Liver (tissue), 9 donors: ENCODE results near the gene KLHL9. TPM values are rescaled to one million over a fixed set of nuclear protein-coding genes. Genes with fewer than 3 reads are reported as not detected.

Source experiments
- DNase-seq: peaks from one replicate; pipeline ENCODE4 v3.0.0-alpha.2; 2017; ENCODE audit warnings: low spot score
- H3K27ac ChIP-seq, 2 donors: one replicate each; pipeline ENCODE4 v1.7.0; 2013; ENCODE audit warnings: inconsistent platforms in 2 of 2, low read length in 2 of 2, control low read depth in 1 of 2, low read depth in 1 of 2, mild to moderate bottlenecking in 1 of 2
- H3K27me3 ChIP-seq, 4 donors: one replicate each; pipeline versions ENCODE4 v1.6.1 to v1.7.0; 2013; ENCODE audit warnings: low read length in 3 of 4, inconsistent platforms in 1 of 4, mild to moderate bottlenecking in 1 of 4, moderate library complexity in 1 of 4; ENCODE audit not compliant: control insufficient read depth in 4 of 4, insufficient read depth in 4 of 4
- H3K36me3 ChIP-seq, 4 donors: one replicate each; pipeline versions ENCODE4 v1.6.1 to v1.7.0; 2013; ENCODE audit warnings: low read length in 3 of 4, mild to moderate bottlenecking in 3 of 4, low read depth in 1 of 4, moderate library complexity in 1 of 4; ENCODE audit not compliant: control insufficient read depth in 4 of 4, insufficient read depth in 3 of 4
- H3K4me1 ChIP-seq, 4 donors: one replicate each; pipeline versions ENCODE4 v1.6.1 to v1.7.0; 2013; ENCODE audit warnings: low read length in 3 of 4, mild to moderate bottlenecking in 3 of 4, moderate library complexity in 1 of 4; ENCODE audit not compliant: control insufficient read depth in 4 of 4, insufficient read depth in 4 of 4
- H3K4me3 ChIP-seq, 3 donors: one replicate each; pipeline versions ENCODE4 v1.6.1 to v1.7.0; 2013; ENCODE audit warnings: low read length in 3 of 3, control low read depth in 1 of 3, low read depth in 1 of 3, mild to moderate bottlenecking in 1 of 3
- H3K9ac ChIP-seq, 2 donors: one replicate each; pipeline ENCODE4 v1.7.0; 2013; ENCODE audit warnings: low read length in 2 of 2, mild to moderate bottlenecking in 2 of 2, moderate library complexity in 2 of 2, control low read depth in 1 of 2, low read depth in 1 of 2
- H3K9me3 ChIP-seq, 4 donors: one replicate each; pipeline versions ENCODE4 v1.6.1 to v1.7.0; 2013; ENCODE audit warnings: low read length in 3 of 4; ENCODE audit not compliant: control insufficient read depth in 4 of 4
- EGR1 ChIP-seq, 2 donors: IDR thresholded peaks; 2 replicates each; pipeline ENCODE4 v1.6.1; 2016 to 2018; ENCODE audit warnings: antibody characterized with exemption in 2 of 2, low read depth in 2 of 2
- FOXA1 ChIP-seq: IDR thresholded peaks from 2 replicates; pipeline ENCODE4 v1.6.1; 2016; ENCODE audit warnings: antibody characterized with exemption
- FOXA2 ChIP-seq: IDR thresholded peaks from 2 replicates; pipeline ENCODE4 v1.6.1; 2016; ENCODE audit warnings: antibody characterized with exemption
- GABPA ChIP-seq, 2 donors: IDR thresholded peaks in 1 of 2; conservative IDR thresholded peaks in 1 of 2; 2 replicates each; pipeline ENCODE4 v1.6.1; 2016; ENCODE audit warnings: antibody characterized with exemption in 2 of 2, mild to moderate bottlenecking in 1 of 2, moderate library complexity in 1 of 2
- HNF4A ChIP-seq, 2 donors: conservative IDR thresholded peaks; 2 replicates each; pipeline ENCODE4 v1.6.1; 2016; ENCODE audit warnings: antibody characterized with exemption in 2 of 2, mild to moderate bottlenecking in 2 of 2
- HNF4G ChIP-seq: IDR thresholded peaks from 2 replicates; pipeline ENCODE4 v1.6.1; 2016; ENCODE audit warnings: antibody characterized with exemption
- JUND ChIP-seq, 2 donors: IDR thresholded peaks; 2 replicates each; pipeline ENCODE4 v1.6.1; 2016; ENCODE audit warnings: antibody characterized with exemption in 2 of 2
- MAX ChIP-seq: IDR thresholded peaks from 2 replicates; pipeline ENCODE4 v1.6.1; 2016; ENCODE audit warnings: antibody characterized with exemption
- NR2F2 ChIP-seq: IDR thresholded peaks from 2 replicates; pipeline ENCODE4 v1.6.1; 2016; ENCODE audit warnings: antibody characterized with exemption
- RAD21 ChIP-seq, 2 donors: IDR thresholded peaks; 2 replicates each; pipeline ENCODE4 v1.6.1; 2016; ENCODE audit warnings: antibody characterized with exemption in 2 of 2, mild to moderate bottlenecking in 2 of 2
- RXRA ChIP-seq, 2 donors: IDR thresholded peaks; 2 replicates each; pipeline ENCODE4 v1.6.1; 2017 to 2018; ENCODE audit warnings: antibody characterized with exemption in 2 of 2, mild to moderate bottlenecking in 1 of 2
- SP1 ChIP-seq: IDR thresholded peaks from 2 replicates; pipeline ENCODE4 v1.6.1; 2018; ENCODE audit warnings: antibody characterized with exemption, mild to moderate bottlenecking
- TAF1 ChIP-seq: conservative IDR thresholded peaks from 2 replicates; pipeline ENCODE4 v1.6.1; 2016; ENCODE audit warnings: antibody characterized with exemption, mild to moderate bottlenecking
- YY1 ChIP-seq: IDR thresholded peaks from 2 replicates; pipeline ENCODE4 v1.6.1; 2016; ENCODE audit warnings: antibody characterized with exemption, mild to moderate bottlenecking
- WGBS: extraction: QIAGEN DNeasy Blood & Tissue Kit; methylation state at CpG from one replicate; pipeline ENCODE4 v1.1.7; 2013; 5-methylcytosine and 5-hydroxymethylcytosine counted together
- polyA plus RNA-seq, 2 donors: library from polyadenylated mRNA; stranded (reverse) in 1 of 2; unstranded in 1 of 2; fragments of 200-250 nt in 1 of 2; fragments of >200 nt in 1 of 2; fragmentation: Nextera tagmentation in 1 of 2; extraction: Ambion mirVana in 1 of 2; gene quantifications; one replicate each; pipeline versions ENCODE4 v1.2.1 to v1.2.3, GENCODE V29; 2013 to 2015
- total RNA-seq, 2 donors: library from RNA; depleted of rRNA; stranded (reverse); fragments of >200 nt; gene quantifications; one replicate each; pipeline ENCODE4 v1.2.3, GENCODE V29; 2014
- TF ChIP-seq, protein P1 (sequence below): fragments of 150-350 bp; IDR thresholded peaks from 2 replicates; pipeline ENCODE4 v1.5.1; 2017; ENCODE audit warnings: improper control_type of control experiment, low read depth, low read length; ENCODE audit not compliant: missing input control
- TF ChIP-seq, protein P2 (sequence below): IDR thresholded peaks from 2 replicates; pipeline ENCODE4 v1.6.1; 2016; ENCODE audit warnings: antibody characterized with exemption
- TF ChIP-seq, protein P3 (sequence below): IDR thresholded peaks from 2 replicates; pipeline ENCODE4 v1.6.1; 2016; ENCODE audit warnings: antibody characterized with exemption, mild to moderate bottlenecking
- TF ChIP-seq, protein P4 (sequence below): IDR thresholded peaks from 2 replicates; pipeline ENCODE4 v1.6.1; 2016; ENCODE audit warnings: antibody characterized with exemption
- donor health status: healthy.
- donor health status: healthy.
- donor health status: healthy.
- donor health status: healthy.
- donor health status: healthy.

Gene KLHL9
- total and polyA plus RNA-seq, 4 donors, result 5.6 to 14.5 (median 9.8) TPM

GRCh38 chr9:21333226-21333625, 2.0 kb downstream of the KLHL9 start:
- Histone ChIP-seq H3K27ac (no peak overlapping the region), H3K9ac (no peak overlapping the region), H3K4me3 (no peak overlapping the region), H3K27me3 (no peaks in the 10 kb centered on the region), H3K9me3 (no peaks in the 10 kb centered on the region), H3K4me1 (peaks cover 1 to 34% (median 22%) of the 10 kb centered on the region in 4 donors), H3K36me3 (no peaks in the 10 kb centered on the region)
- 97% methylated on average over 2 of the region's 2 CpGs for WGBS
- TF ChIP-seq, protein P1, sequence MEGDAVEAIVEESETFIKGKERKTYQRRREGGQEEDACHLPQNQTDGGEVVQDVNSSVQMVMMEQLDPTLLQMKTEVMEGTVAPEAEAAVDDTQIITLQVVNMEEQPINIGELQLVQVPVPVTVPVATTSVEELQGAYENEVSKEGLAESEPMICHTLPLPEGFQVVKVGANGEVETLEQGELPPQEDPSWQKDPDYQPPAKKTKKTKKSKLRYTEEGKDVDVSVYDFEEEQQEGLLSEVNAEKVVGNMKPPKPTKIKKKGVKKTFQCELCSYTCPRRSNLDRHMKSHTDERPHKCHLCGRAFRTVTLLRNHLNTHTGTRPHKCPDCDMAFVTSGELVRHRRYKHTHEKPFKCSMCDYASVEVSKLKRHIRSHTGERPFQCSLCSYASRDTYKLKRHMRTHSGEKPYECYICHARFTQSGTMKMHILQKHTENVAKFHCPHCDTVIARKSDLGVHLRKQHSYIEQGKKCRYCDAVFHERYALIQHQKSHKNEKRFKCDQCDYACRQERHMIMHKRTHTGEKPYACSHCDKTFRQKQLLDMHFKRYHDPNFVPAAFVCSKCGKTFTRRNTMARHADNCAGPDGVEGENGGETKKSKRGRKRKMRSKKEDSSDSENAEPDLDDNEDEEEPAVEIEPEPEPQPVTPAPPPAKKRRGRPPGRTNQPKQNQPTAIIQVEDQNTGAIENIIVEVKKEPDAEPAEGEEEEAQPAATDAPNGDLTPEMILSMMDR, result no peak
- TF ChIP-seq TAF1, result no peak
- TF ChIP-seq FOXA2, result no peak
- no peak for TF ChIP-seq YY1
- no peak for TF ChIP-seq EGR1 (IDR thresholded peaks at IDR 0.05; ENCODE audit: low read depth in 2 of 2)
- TF ChIP-seq JUND (IDR thresholded peaks at IDR 0.05), result no peak
- TF ChIP-seq, protein P2, sequence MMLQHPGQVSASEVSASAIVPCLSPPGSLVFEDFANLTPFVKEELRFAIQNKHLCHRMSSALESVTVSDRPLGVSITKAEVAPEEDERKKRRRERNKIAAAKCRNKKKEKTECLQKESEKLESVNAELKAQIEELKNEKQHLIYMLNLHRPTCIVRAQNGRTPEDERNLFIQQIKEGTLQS, result no peak
- no peak for TF ChIP-seq NR2F2
- TF ChIP-seq HNF4G, result no peak
- TF ChIP-seq SP1, result no peak
- TF ChIP-seq, protein P3, sequence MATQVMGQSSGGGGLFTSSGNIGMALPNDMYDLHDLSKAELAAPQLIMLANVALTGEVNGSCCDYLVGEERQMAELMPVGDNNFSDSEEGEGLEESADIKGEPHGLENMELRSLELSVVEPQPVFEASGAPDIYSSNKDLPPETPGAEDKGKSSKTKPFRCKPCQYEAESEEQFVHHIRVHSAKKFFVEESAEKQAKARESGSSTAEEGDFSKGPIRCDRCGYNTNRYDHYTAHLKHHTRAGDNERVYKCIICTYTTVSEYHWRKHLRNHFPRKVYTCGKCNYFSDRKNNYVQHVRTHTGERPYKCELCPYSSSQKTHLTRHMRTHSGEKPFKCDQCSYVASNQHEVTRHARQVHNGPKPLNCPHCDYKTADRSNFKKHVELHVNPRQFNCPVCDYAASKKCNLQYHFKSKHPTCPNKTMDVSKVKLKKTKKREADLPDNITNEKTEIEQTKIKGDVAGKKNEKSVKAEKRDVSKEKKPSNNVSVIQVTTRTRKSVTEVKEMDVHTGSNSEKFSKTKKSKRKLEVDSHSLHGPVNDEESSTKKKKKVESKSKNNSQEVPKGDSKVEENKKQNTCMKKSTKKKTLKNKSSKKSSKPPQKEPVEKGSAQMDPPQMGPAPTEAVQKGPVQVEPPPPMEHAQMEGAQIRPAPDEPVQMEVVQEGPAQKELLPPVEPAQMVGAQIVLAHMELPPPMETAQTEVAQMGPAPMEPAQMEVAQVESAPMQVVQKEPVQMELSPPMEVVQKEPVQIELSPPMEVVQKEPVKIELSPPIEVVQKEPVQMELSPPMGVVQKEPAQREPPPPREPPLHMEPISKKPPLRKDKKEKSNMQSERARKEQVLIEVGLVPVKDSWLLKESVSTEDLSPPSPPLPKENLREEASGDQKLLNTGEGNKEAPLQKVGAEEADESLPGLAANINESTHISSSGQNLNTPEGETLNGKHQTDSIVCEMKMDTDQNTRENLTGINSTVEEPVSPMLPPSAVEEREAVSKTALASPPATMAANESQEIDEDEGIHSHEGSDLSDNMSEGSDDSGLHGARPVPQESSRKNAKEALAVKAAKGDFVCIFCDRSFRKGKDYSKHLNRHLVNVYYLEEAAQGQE, result no peak
- TF ChIP-seq GABPA (IDR thresholded peaks at IDR 0.05 in 1 of 2, conservative IDR thresholded peaks at IDR 0.05 in 1 of 2), result no peak
- no peak for TF ChIP-seq FOXA1
- TF ChIP-seq, protein P4, sequence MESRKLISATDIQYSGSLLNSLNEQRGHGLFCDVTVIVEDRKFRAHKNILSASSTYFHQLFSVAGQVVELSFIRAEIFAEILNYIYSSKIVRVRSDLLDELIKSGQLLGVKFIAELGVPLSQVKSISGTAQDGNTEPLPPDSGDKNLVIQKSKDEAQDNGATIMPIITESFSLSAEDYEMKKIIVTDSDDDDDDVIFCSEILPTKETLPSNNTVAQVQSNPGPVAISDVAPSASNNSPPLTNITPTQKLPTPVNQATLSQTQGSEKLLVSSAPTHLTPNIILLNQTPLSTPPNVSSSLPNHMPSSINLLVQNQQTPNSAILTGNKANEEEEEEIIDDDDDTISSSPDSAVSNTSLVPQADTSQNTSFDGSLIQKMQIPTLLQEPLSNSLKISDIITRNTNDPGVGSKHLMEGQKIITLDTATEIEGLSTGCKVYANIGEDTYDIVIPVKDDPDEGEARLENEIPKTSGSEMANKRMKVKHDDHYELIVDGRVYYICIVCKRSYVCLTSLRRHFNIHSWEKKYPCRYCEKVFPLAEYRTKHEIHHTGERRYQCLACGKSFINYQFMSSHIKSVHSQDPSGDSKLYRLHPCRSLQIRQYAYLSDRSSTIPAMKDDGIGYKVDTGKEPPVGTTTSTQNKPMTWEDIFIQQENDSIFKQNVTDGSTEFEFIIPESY, result no peak
- TF ChIP-seq RXRA (IDR thresholded peaks at IDR 0.05), result no peak
- TF ChIP-seq MAX, result no peak
- no peak for TF ChIP-seq HNF4A (conservative IDR thresholded peaks at IDR 0.05)
- no peak for TF ChIP-seq RAD21 (IDR thresholded peaks at IDR 0.05)
- DNase-seq, result no peak
